Hypothalamus (tissue), 51 donors: ENCODE measurements around the gene PIP4K2A.

ENCODE experiments used
- DNase-seq, 51 donors: peaks; one replicate each; lab custom pipeline; 2025; lab: John Stamatoyannopoulos, UW

PIP4K2A gene

GRCh38 chr10:22646388-22646853 is 68.0 kb downstream of the PIP4K2A start:
- no peak for DNase-seq

- DNase-seq, result no peak
Measured at GRCh38 chr10:22644222-22644621, 70.2 kb downstream of the PIP4K2A start.

- DNase-seq, result no peak
Measured at GRCh38 chr10:22643775-22644174, 70.6 kb downstream of the PIP4K2A start.

- no peak for DNase-seq
Measured at GRCh38 chr10:22643116-22643515, 71.3 kb downstream of the PIP4K2A start.

- no peak for DNase-seq
Measured at GRCh38 chr10:22641743-22642142, 72.6 kb downstream of the PIP4K2A start.

GRCh38 chr10:22640359-22640758 is 74.0 kb downstream of the PIP4K2A start:
- DNase-seq, result no peak

- no peak for DNase-seq
Measured at GRCh38 chr10:22638863-22639262, 75.5 kb downstream of the PIP4K2A start.

- DNase-seq, result no peak
Measured at GRCh38 chr10:22637491-22637890, 76.9 kb downstream of the PIP4K2A start.

- no peak for DNase-seq
Measured at GRCh38 chr10:22635650-22636049, 78.7 kb downstream of the PIP4K2A start.

GRCh38 chr10:22634606-22635459 is 79.5 kb downstream of the PIP4K2A start:
- no peak for DNase-seq

GRCh38 chr10:22634093-22634492 is 80.3 kb downstream of the PIP4K2A start:
- DNase-seq, result peak in 1 of 51 donors; percentile 22

- DNase-seq, result no peak
Measured at GRCh38 chr10:22633528-22633927, 80.8 kb downstream of the PIP4K2A start.

GRCh38 chr10:22633106-22633505 is 81.3 kb downstream of the PIP4K2A start:
- DNase-seq, result no peak

GRCh38 chr10:22631646-22632278 is 82.6 kb downstream of the PIP4K2A start:
- peak in 30 of 51 donors; percentile 18 to 78 (median 45) for DNase-seq

GRCh38 chr10:22631185-22631584 is 83.2 kb downstream of the PIP4K2A start:
- no peak for DNase-seq

GRCh38 chr10:22630234-22631174 is 83.9 kb downstream of the PIP4K2A start:
- DNase-seq, result peak in 1 of 51 donors; percentile 33

- peak in 1 of 51 donors; percentile 15 for DNase-seq
Measured at GRCh38 chr10:22629852-22630233, 84.5 kb downstream of the PIP4K2A start.

- no peak for DNase-seq
Measured at GRCh38 chr10:22629126-22629525, 85.3 kb downstream of the PIP4K2A start.

- DNase-seq, result no peak
Measured at GRCh38 chr10:22628309-22628708, 86.1 kb downstream of the PIP4K2A start.

- DNase-seq, result no peak
Measured at GRCh38 chr10:22626784-22627183, 87.6 kb downstream of the PIP4K2A start.
